ENCODE data around the gene STAC3.
A peak's percentile ranks its signal among the peaks of the same experiment; 100 is the strongest.
"Not testable (repeated sequence)": the region's sequence is repeated elsewhere in the genome, so short reads cannot be mapped to it uniquely, and the experiment has no call there.

Gene STAC3

DNA sequence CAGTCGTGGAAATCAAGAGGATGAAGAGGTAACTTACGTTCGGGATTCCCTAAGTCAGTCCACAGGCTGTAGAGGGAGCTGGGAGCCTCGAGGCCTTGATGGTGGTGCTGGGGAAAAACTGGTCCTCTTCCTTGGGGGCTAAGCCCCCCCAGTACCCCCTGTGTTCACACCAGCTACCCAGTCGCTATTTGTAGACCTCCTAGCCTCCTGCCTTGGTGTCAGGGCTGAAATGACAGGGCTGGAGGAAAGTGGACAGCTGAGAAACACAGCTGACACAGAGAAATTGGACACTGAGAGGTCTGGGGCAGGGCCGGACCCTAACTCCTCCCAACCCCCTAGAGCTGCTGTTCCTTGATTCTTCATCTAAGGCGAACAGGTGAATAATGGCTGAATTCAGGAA is at the start of gene STAC3:
Gene STAC3 (minus strand): TSS at position 232 of the 400 bp plus-strand sequence. CDS start 1,551 bp downstream, outside the sequence.
- Mint-ChIP-seq H3K4me3 (no peak within 1 kb of the TSS), H3K27ac (no peak within 1 kb of the TSS), H3K36me3 (peaks cover 19% of the 10 kb centered on the region), H3K9me3 (no peaks in the 10 kb centered on the region), H3K4me1 (no peaks in the 10 kb centered on the region)
- DNase-seq (ENCODE audit: low spot score in 2 of 2) = no peak
- no peak for ATAC-seq

DNA sequence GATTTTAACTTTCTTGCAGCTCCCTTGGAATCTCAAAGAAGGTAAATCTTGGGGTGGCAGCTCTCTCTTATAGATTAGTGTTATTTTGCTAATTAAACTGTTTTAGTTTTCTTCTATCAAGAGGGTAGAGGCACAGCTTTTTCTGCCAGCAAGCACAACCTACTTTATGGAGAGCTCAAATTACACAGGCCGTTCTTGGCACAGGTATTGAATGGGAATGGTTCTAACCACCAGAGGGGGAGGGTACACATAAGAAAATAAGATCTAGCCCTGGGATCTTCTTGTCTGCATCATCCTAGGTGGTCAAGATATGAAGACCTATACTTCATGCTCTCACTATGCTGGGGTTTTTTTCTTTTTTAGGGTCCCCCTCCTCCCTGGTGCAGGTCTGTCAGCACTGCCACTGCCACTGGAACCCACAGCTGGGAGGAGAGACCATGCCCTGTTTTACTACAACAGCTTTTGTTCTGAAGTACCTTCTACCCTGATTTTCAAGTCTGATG is 48.6 kb upstream of the STAC3 start:
- Mint-ChIP-seq H3K4me3 (no peak overlapping the region), H3K27ac (peak overlapping the region; percentile 23), H3K36me3 (peaks cover 77% of the 10 kb centered on the region), H3K9me3 (no peaks in the 10 kb centered on the region), H3K4me1 (no peaks in the 10 kb centered on the region)
- ATAC-seq = no peak
- DNase-seq (ENCODE audit: low spot score in 2 of 2) = no peak

DNA sequence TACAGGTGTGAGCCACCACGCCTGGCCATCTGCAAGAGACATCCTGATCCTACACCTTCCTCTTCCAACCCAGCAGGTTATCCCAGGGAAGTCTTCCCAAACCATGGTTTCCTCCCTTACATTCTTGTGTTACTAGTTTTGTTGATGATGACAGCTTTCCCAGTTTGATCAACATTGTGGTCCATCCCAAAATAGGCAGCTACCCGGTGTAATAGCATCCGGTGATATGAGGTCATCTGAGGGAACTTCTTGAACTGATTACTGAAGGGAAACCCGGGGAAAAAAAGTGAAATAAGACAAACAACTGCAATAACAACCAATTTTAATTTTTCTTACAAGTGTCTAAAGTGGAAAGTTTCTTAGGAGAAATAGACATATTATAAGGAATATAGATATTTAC is 45.3 kb upstream of the STAC3 start:
- H3K4me3 Mint-ChIP-seq = no peak overlapping the region
- H3K9me3 Mint-ChIP-seq = no peaks in the 10 kb centered on the region
- no peak for DNase-seq (ENCODE audit: low spot score in 2 of 2)
- ATAC-seq = no peak
- H3K4me1 Mint-ChIP-seq = no peaks in the 10 kb centered on the region
- no peak overlapping the region for H3K27ac Mint-ChIP-seq
- peaks cover 75% of the 10 kb centered on the region for H3K36me3 Mint-ChIP-seq

DNA sequence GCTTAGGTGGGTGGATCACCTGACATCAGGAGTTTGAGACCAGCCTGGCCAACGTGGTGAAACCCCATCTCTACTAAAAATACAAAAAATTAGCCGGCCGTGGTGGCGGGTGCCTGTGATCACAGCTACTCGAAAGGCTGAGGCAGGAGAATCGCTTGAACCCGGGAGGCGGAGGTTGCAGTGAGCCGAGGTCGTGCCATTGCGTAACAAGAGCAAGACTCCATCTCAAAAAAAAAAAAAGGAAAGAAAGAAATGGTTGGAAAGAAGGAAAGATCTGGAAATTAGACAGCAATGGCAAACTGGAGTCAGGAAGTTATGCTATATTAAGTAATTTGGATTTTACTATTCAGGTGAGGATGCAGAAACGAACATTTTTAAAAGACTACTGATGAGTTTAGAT is 31.1 kb upstream of the STAC3 start:
- not testable (repeated sequence) for H3K4me3 Mint-ChIP-seq; DNase-seq (ENCODE audit: low spot score in 2 of 2); ATAC-seq; H3K9me3 Mint-ChIP-seq
- Mint-ChIP-seq H3K36me3 (peaks cover 65% of the 10 kb centered on the region), H3K27ac (peak overlapping the region; percentile 89), H3K4me1 (peaks cover 13% of the 10 kb centered on the region)

DNA sequence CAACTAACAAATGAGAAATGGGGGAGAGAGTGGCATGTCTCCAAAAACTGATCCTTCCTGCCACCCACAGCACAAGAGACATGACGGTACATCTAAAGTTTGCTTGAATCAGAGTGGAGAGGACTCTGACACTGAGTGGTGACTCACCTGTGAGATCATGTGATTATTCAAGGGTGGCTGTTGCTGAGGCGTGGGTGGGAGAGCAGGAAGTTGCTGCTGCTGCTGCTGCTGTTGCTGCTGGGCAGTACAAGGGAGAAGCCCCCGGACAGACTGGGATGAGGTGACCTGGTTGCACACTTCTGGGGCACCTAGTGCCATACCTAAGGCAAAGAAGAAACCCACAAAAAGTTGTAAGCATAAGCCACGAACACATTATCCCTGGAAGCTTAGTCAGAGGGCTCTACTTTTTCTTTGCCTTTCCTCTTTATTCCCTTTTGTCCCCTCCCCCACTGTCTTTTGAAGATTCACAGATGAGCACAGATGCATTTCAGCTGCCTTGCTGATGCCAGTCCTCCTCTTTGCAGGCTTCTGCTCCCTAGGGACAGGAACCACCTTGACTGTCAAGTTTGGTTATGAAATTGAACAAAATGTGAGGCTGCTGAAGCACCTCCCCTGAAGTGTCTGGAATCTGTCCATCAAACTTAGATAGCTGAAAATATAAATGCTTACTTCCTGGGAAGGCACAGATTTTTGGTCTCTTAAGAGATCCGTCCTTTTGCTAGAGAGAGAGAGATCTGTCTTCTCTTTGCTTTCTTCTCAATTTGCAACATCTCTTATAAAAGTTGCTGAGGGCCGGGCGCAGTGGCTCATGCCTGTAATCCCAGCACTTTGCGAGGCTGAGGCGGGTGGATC is 29.4 kb upstream of the STAC3 start:
- peak; percentile 100 for ATAC-seq
- Mint-ChIP-seq H3K9me3 (no peaks in the 10 kb centered on the region), H3K36me3 (peaks cover 74% of the 10 kb centered on the region)

DNA sequence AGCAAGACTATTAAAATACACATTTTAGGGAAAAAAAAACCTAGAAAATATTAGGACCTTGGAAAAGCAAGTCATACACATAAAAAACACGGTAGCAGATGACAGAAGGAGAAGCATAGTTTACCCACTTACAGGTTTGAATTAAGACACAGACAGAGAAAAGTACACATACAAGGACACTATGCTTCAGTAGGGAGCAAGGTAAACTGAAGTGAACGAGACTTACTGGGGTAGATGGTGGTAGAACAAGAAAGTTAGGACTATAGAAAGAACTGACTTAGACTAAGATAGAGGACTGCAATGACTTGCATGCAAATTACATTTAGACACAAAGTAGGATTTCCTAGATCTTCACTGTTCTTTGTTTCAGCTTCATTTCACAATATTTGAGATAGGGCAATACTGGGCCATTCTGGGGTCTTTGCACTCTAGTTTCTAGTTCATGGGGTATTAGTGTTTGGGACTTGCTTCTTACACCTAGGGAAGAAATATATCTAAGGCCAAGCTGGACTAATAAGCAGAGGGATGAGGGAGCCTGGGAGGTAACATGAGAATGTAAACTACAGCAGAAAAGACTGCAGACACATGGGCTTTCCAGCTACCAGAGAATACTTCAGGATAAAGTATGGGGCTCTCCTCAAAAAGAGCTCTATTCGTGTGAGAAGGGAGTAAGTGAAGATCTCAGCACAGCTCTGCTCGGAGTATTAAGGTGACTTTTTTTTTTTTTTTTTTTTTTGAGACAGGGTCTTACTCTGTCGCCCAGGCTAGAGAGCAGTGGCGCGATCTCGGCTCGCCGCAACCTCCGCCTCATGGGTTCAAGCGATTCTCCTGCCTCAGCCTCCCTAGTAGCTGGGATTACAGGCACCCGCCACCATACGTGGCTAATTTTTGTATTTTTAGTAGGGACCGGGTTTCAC is 27.7 kb upstream of the STAC3 start:
- ATAC-seq (no peak), DNase-seq (ENCODE audit: low spot score in 2 of 2) (no peak)
- peaks cover 88% of the 10 kb centered on the region for H3K36me3 Mint-ChIP-seq
- H3K27ac Mint-ChIP-seq = peak overlapping the region; percentile 41
- peaks cover 13% of the 10 kb centered on the region for H3K4me1 Mint-ChIP-seq
- no peak overlapping the region for H3K4me3 Mint-ChIP-seq
- no peaks in the 10 kb centered on the region for H3K9me3 Mint-ChIP-seq

More for the DNA sequence above, 29.4 kb upstream of the STAC3 start:
- H3K27ac Mint-ChIP-seq = peak overlapping the region; percentile 89
- H3K4me1 Mint-ChIP-seq = peaks cover 13% of the 10 kb centered on the region
- H3K4me3 Mint-ChIP-seq = peak overlapping the region; percentile 51
- peak; percentile 43 to 82 for DNase-seq (ENCODE audit: low spot score in 2 of 2)

DNA sequence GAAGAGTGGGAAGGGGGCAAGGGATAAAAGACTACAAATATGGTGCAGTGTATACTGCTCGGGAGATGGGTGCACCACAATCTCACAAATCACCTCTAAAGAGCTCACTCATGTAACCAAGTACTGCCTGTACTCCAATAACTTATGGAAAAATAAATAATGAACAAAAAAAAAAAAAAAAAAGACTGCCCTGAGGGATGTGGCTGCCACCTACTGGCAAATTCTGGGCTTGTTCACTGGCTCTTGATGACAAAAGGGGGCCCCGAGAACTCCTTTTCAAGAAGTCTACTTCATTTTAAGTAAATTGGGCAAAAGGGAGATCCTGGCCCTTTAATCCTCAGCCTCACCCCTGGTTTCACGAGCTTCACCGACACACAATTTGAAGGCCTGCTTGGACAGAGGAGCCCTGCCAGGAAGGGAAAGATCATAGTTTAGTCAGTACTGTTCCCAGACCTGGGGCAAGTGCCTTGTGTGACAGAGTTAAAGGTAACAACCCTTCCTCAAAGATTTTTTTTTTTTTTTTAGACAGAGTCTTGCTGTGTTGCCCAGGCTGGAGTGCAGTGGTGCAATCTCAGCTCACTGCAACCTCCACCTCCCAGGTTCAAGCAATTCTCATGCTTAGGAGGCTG is 26.1 kb upstream of the STAC3 start:
- DNase-seq (ENCODE audit: low spot score in 2 of 2) = no peak
- ATAC-seq = no peak
- peak overlapping the region; percentile 40 for H3K27ac Mint-ChIP-seq
- H3K4me1 Mint-ChIP-seq = peaks cover 13% of the 10 kb centered on the region
- no peak overlapping the region for H3K4me3 Mint-ChIP-seq
- no peaks in the 10 kb centered on the region for H3K9me3 Mint-ChIP-seq
- peaks cover 93% of the 10 kb centered on the region for H3K36me3 Mint-ChIP-seq

DNA sequence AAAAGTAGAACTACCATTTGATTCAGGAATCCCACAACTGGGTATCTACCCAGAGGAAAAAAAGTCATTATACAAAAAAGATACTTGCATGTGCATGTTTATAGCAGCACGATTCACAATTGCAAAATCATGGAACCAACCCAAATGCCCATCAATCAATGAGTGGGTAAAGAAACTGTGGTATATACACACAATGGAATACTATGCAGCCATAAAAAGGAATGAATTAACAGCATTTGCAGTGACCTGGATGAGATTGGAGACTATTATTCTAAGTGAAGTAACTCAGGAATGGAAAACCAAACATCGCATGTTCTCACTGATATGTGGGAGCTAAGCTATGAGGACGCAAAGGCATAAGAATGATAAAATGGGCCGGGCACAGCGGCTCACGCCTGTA is 25.2 kb upstream of the STAC3 start:
- peaks cover 90% of the 10 kb centered on the region for H3K36me3 Mint-ChIP-seq
- not testable (repeated sequence) for ATAC-seq; H3K27ac Mint-ChIP-seq; H3K4me3 Mint-ChIP-seq; H3K9me3 Mint-ChIP-seq; DNase-seq (ENCODE audit: low spot score in 2 of 2)
- peaks cover 13% of the 10 kb centered on the region for H3K4me1 Mint-ChIP-seq

DNA sequence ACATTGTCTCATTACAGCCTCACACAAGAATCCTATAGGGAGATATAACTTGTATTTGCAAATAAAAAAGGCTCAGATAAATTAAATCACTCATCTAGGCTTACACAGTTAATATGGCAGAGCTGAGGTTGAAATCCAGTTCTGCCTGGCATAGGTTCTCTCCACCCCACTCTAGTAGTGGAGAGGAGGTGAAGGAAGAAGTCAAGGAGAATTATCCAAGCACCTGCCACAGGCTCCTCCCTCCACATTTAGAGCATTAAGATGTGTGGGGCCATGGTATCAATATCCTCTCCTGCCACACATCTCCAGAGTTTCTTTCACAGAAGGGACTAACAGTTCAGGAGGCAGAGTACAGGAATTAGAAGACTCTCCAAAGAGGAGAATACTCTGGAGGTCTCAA is 22.5 kb upstream of the STAC3 start:
- Mint-ChIP-seq H3K4me1 (peaks cover 10% of the 10 kb centered on the region), H3K27ac (peak overlapping the region; percentile 39), H3K4me3 (no peak overlapping the region), H3K9me3 (no peaks in the 10 kb centered on the region), H3K36me3 (peaks cover 89% of the 10 kb centered on the region)
- ATAC-seq (no peak), DNase-seq (ENCODE audit: low spot score in 2 of 2) (no peak)

DNA sequence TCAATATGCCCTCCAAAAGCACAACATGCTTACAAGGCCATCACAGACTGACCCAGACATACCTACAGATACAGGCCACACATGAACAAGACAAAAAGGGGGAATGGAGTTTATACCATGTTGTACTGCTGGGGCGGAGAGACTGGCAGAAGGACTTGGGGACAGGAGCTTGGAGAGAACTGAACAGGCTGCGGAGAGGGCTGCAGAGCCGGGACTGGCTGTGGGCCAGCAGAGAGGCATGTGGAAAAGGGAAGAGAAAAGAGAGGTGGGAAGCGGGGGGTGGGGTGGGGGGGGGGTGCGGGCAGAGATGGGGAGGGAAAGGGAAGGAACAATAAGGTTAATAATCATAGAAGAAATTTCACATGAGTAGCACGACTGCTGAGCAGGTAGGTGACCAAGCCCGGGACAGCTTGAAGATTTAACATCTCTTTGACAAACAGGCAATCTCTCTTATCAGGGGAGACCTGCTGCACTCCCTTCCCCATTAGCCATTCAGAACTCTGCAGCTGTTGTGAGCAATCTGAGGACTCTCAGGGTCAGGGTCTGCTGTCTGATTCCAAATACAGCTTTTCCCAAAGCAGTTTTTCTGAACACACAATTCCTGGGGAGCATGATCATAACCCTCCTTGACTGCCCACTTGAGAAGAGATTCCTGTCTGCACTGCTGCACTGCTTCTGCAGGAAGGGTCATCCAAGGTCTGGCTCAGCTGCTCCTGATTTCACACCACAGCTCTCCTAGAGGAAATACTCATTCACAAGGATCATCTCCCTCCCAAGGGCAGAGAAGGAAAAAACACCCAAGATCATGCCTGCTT is 21.6 kb upstream of the STAC3 start:
- no peak for ATAC-seq
- Mint-ChIP-seq H3K9me3 (no peaks in the 10 kb centered on the region), H3K4me3 (no peak overlapping the region), H3K27ac (peak overlapping the region; percentile 39), H3K36me3 (peaks cover 89% of the 10 kb centered on the region), H3K4me1 (peaks cover 16% of the 10 kb centered on the region)
- DNase-seq (ENCODE audit: low spot score in 2 of 2) = no peak

DNA sequence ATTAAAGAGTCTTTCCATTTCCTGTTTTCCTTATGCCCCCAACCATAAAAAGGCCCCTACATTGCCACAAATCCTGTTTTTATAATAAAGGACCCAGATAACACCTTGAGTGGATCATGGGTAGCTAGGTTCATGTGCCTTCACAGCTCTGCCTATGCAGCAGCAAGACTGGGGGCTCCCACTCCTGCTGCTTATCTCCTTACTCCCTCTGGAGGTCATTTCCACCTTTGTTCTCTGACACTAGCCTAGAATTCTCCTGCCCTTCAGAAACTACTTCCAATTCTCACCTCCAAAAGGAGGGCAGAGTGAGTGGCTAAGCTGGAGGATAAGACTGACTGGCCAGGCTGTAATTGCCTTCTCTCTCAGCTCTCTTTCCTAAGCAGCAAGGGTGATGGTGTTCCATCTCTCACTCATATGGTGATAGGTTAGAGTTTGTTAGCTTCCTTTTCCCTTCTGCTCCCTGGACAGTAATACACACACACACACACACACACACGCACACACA is 20.0 kb upstream of the STAC3 start:
- ATAC-seq (no peak), DNase-seq (ENCODE audit: low spot score in 2 of 2) (no peak)
- no peak overlapping the region for H3K4me3 Mint-ChIP-seq
- peaks cover 16% of the 10 kb centered on the region for H3K4me1 Mint-ChIP-seq
- H3K27ac Mint-ChIP-seq = no peak overlapping the region
- H3K36me3 Mint-ChIP-seq = peaks cover 89% of the 10 kb centered on the region
- H3K9me3 Mint-ChIP-seq = no peaks in the 10 kb centered on the region

DNA sequence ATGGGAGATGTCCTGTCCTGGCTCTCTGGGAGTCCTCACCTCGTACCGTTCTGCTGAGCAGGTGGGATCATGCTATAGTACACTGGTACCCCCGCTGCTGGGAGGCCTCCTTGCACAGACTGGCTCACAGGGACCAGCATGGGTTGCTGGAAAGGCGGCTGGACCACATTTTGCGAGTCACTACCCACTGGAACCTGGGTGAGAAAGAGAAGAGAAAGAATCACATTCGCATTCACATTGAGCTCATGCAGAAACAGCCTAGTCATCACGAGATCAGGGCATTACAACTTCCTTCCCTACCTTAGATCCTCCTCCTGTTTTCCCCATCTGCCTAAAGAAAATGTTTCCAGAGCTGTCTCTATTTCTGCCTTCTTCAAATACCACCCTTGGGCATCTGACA is 17.3 kb upstream of the STAC3 start:
- Mint-ChIP-seq H3K4me1 (peaks cover 16% of the 10 kb centered on the region), H3K27ac (peak overlapping the region; percentile 86), H3K9me3 (no peaks in the 10 kb centered on the region), H3K36me3 (peaks cover 88% of the 10 kb centered on the region), H3K4me3 (no peak overlapping the region)
- DNase-seq (ENCODE audit: low spot score in 2 of 2) (no peak), ATAC-seq (peak; percentile 89)

DNA sequence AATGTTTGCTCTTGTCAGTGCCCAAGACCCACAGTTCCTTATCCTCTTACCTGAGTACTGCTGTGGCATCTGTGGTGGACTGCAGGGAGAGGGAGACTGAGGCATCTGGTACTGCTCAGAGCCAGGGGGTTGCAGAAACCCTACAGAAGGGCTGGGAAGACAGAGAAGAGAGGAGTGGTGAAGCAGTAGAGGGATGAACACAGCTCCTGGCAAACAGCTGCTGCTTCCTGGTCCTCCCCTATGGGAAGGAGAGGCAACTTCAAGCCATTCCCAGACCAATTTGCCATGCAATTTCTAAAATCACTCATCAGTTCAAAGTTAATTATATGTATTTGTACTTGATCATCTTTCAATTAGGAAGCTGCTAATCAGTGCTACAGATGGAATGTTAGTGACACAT is 15.7 kb upstream of the STAC3 start:
- no peaks in the 10 kb centered on the region for H3K9me3 Mint-ChIP-seq
- peaks cover 78% of the 10 kb centered on the region for H3K36me3 Mint-ChIP-seq
- peaks cover 16% of the 10 kb centered on the region for H3K4me1 Mint-ChIP-seq
- H3K27ac Mint-ChIP-seq = peak overlapping the region; percentile 56
- no peak for DNase-seq (ENCODE audit: low spot score in 2 of 2)
- H3K4me3 Mint-ChIP-seq = no peak overlapping the region
- ATAC-seq = no peak

DNA sequence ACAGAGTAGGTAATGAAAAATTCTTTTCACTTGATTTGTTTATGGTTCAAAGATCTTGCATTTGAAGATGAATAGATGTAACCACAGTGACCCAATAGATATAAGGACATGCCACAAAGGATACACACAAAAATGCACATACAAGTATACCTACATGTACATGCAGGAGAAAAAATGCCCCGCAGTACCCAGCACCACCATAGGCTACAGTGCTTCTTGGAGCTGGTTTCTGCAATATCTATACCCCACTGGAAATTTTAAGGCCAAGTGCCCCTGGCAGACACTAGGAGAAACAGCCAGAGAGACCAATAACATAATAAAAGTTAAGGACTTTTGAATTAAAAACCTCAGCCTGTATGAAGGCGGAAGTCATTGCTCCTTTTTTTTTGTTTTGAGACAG is 12.1 kb upstream of the STAC3 start:
- Mint-ChIP-seq H3K4me1 (peaks cover 2% of the 10 kb centered on the region), H3K27ac (no peak overlapping the region), H3K36me3 (peaks cover 68% of the 10 kb centered on the region), H3K4me3 (no peak overlapping the region), H3K9me3 (no peaks in the 10 kb centered on the region)
- DNase-seq (ENCODE audit: low spot score in 2 of 2) (no peak), ATAC-seq (no peak)

Data from stimulated activated effector memory CD8-positive, alpha-beta T cell treated with anti-CD3 and anti-CD28 coated beads, Interleukin-12 subunit alpha, Interleukin-12 subunit beta, amount 100 ng/mL, for 72 hours (primary cell).